ENCODE results near the gene LMO3. TPM values are rescaled to one million over a fixed set of nuclear protein-coding genes. Genes with fewer than 3 reads are reported as not detected.

The LMO3 gene
- polyA plus RNA-seq, 2 of the 4 experiments (the other 2 are of a cell fraction): 0.05 TPM; not detected in 1

DNA sequence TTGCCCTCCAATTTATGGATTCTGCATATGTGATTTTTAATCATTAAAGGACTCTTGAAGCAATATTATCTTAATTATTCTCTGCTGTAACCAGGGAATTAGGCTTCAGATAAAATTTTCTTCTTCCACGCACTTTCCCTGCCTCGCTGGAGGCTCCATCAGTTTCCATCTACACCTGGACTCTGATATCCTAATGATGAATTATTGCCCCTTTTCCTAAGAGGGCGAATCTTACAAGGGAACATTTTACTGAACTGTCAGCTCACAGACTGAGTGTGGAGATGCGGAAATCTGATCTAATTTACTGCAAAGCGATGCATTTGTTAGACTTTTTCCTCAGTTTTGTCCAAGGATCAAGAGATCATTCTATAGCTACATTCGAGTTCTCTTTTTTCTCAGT lies 43.0 kb downstream of the LMO3 start:
- H3K4me1 ChIP-seq: no peaks in the 10 kb centered on the region
- no peak overlapping the region for H3K27ac ChIP-seq
- no peak for FAIRE-seq
- DNase-seq (ENCODE audit: low read depth in 1 of 2, low spot score in 1 of 2): no peak
- no peaks in the 10 kb centered on the region for H3K9me3 ChIP-seq
- H3K4me3 ChIP-seq: no peak overlapping the region
- H3K4me2 ChIP-seq: no peak overlapping the region
- no peak for ATAC-seq
- 82% methylated on average over 6 of the region's 6 CpGs for WGBS (ENCODE audit: missing lambda C conversion rate)
- POLR2A ChIA-PET: no interaction called here
- no peak for TF ChIP-seq POLR2AphosphoS2 (conservative IDR thresholded peaks at IDR 0.05; ENCODE audit: low read length)
- no peak for TF ChIP-seq RAD21 (conservative IDR thresholded peaks at IDR 0.05 in 1 of 2, IDR thresholded peaks at IDR 0.05 in 1 of 2)
- TF ChIP-seq HDAC2 (IDR thresholded peaks at IDR 0.05): no peak
- no peak for TF ChIP-seq NFE2L2 (conservative IDR thresholded peaks at IDR 0.05; ENCODE audit: low read length)
- no peak for TF ChIP-seq SMC3 (IDR thresholded peaks at IDR 0.05)
- no peak for TF ChIP-seq ZFP36 (IDR thresholded peaks at IDR 0.05; ENCODE audit: borderline replicate concordance, partially characterized antibody)
- CTCF ChIA-PET: no interaction called here

DNA sequence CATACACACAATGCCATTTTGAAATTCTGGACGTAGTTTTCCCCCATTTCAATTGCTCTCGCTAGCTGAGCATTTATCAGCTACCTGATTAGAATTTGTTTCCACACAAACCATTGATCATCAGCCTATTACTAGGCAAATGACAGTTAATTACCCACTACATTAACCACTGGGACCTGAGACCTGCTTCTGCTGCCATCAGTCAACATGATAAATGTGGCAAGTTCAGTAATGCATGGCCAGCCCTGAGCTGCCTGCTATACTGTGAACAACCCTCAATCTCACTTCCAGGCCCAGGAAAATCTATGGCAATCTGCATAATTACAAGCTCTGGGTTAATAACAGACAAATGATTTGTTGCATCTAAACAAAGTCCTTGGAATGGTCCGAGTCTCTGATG lies 43.5 kb downstream of the LMO3 start:
- Histone ChIP-seq H3K4me3 (no peak overlapping the region), H3K9me3 (no peaks in the 10 kb centered on the region), H3K4me2 (no peak overlapping the region), H3K4me1 (no peaks in the 10 kb centered on the region), H3K27ac (no peak overlapping the region)
- ChIA-PET CTCF (no interaction called here), POLR2A (no interaction called here)
- FAIRE-seq (no peak), ATAC-seq (no peak), DNase-seq (ENCODE audit: low read depth in 1 of 2, low spot score in 1 of 2) (no peak)
- no peak for TF ChIP-seq BCL3 (IDR thresholded peaks at IDR 0.05)
- TF ChIP-seq ZFP36 (IDR thresholded peaks at IDR 0.05; ENCODE audit: borderline replicate concordance, partially characterized antibody): no peak
- no peak for TF ChIP-seq RCOR1 (IDR thresholded peaks at IDR 0.05; ENCODE audit: low read depth, low read length)
- no peak for TF ChIP-seq ZSCAN20 (CRISPR knock-in tag; IDR thresholded peaks at IDR 0.05)
- no peak for TF ChIP-seq MAFK (IDR thresholded peaks at IDR 0.05; ENCODE audit: partially characterized antibody)
- WGBS (ENCODE audit: missing lambda C conversion rate): 92% methylated on average over 3 of the region's 3 CpGs

DNA sequence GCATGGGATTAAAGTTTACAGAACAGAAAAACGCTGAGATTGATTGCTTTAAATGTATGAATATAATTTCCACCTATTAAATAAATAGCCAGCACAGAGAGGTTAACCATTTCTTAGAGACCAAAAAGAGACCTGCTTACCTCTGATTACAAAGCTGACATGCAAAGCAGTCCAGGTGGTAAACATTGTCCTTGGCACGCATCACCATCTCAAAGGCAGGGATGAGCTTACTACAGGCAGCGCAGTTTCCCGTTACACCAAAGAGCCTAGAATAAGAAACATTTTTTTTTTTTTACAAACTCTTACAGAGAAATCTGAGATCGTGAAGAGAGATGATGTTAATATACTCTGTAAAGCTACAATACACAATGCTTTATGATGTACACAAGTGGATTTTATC lies 45.7 kb downstream of the LMO3 start:
- FAIRE-seq (no peak), DNase-seq (ENCODE audit: low read depth in 1 of 2, low spot score in 1 of 2) (no peak), ATAC-seq (no peak)
- CTCF ChIA-PET: no interaction called here
- Histone ChIP-seq H3K4me2 (no peak overlapping the region), H3K4me1 (no peaks in the 10 kb centered on the region), H3K27ac (no peak overlapping the region), H3K4me3 (no peak overlapping the region), H3K9me3 (no peaks in the 10 kb centered on the region)
- 71% methylated on average over 5 of the region's 5 CpGs for WGBS (ENCODE audit: missing lambda C conversion rate)
- TF ChIP-seq HOXB5 (CRISPR knock-in tag; IDR thresholded peaks at IDR 0.05): no peak
- TF ChIP-seq BCL3 (IDR thresholded peaks at IDR 0.05): no peak
- no peak for TF ChIP-seq ZFP36 (IDR thresholded peaks at IDR 0.05; ENCODE audit: borderline replicate concordance, partially characterized antibody)
- no peak for TF ChIP-seq CEBPB (IDR thresholded peaks at IDR 0.05)
- POLR2A ChIA-PET: no interaction called here

DNA sequence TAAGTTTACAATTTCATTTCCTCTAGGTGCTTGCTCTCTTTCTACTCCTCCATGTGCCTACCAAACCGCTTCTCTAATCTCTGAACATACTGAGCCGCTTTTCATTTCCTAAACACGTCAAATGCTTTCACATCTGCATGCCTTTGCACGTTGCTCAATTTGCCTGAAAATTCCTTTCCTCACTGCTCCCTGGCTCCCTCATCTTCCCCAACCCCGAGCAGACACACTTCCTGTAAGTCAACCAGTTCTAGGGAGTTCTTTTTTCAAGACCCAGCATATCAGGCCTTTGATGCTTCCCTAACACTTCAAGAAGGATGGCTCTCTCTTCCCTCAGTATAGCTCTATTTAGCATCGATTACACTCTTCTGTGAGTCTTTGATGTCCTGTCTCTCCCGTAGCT lies 50.3 kb downstream of the LMO3 start:
- FAIRE-seq: no peak
- TF ChIP-seq MYC (IDR thresholded peaks at IDR 0.05; ENCODE audit: borderline replicate concordance, low read length) (no peak), HEYL (CRISPR knock-in tag; IDR thresholded peaks at IDR 0.05) (no peak), HOXA7 (CRISPR knock-in tag; IDR thresholded peaks at IDR 0.05) (no peak), EHF (CRISPR knock-in tag; IDR thresholded peaks at IDR 0.05) (no peak), ZC3H11A (IDR thresholded peaks at IDR 0.05) (no peak), ZSCAN20 (CRISPR knock-in tag; IDR thresholded peaks at IDR 0.05) (no peak), HOXB5 (CRISPR knock-in tag; IDR thresholded peaks at IDR 0.05) (no peak), NPAS2 (CRISPR knock-in tag; IDR thresholded peaks at IDR 0.05; ENCODE audit: borderline replicate concordance) (no peak), POLR2AphosphoS2 (conservative IDR thresholded peaks at IDR 0.05; ENCODE audit: low read length) (no peak), PBX3 (IDR thresholded peaks at IDR 0.05) (no peak), CHD4 (IDR thresholded peaks at IDR 0.05; ENCODE audit: borderline replicate concordance) (no peak), RCOR1 (IDR thresholded peaks at IDR 0.05; ENCODE audit: low read depth, low read length) (no peak), RAD21 (conservative IDR thresholded peaks at IDR 0.05 in 1 of 2, IDR thresholded peaks at IDR 0.05 in 1 of 2) (no peak), FOSL2 (IDR thresholded peaks at IDR 0.05) (no peak), FOSL2 (CRISPR knock-in tag; IDR thresholded peaks at IDR 0.05) (no peak), CHD2 (IDR thresholded peaks at IDR 0.05; ENCODE audit: low read length, partially characterized antibody) (no peak), TFCP2L1 (CRISPR knock-in tag; IDR thresholded peaks at IDR 0.05) (no peak), JUNB (IDR thresholded peaks at IDR 0.05) (no peak), JUN (IDR thresholded peaks at IDR 0.05) (no peak)
- TF ChIP-seq, protein P1, sequence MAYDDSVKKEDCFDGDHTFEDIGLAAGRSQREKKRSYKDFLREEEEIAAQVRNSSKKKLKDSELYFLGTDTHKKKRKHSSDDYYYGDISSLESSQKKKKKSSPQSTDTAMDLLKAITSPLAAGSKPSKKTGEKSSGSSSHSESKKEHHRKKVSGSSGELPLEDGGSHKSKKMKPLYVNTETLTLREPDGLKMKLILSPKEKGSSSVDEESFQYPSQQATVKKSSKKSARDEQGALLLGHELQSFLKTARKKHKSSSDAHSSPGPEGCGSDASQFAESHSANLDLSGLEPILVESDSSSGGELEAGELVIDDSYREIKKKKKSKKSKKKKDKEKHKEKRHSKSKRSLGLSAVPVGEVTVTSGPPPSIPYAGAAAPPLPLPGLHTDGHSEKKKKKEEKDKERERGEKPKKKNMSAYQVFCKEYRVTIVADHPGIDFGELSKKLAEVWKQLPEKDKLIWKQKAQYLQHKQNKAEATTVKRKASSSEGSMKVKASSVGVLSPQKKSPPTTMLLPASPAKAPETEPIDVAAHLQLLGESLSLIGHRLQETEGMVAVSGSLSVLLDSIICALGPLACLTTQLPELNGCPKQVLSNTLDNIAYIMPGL (CRISPR knock-in tag; IDR thresholded peaks at IDR 0.05; ENCODE audit: borderline replicate concordance): no peak

More for the DNA sequence above, 50.3 kb downstream of the LMO3 start:
- H3K9me3 ChIP-seq: no peaks in the 10 kb centered on the region
- no peaks in the 10 kb centered on the region for H3K4me1 ChIP-seq
- CTCF ChIA-PET: no interaction called here
- no peak overlapping the region for H3K4me3 ChIP-seq
- DNase-seq (ENCODE audit: low read depth in 1 of 2, low spot score in 1 of 2) (no peak), ATAC-seq (no peak)
- no peak overlapping the region for H3K27ac ChIP-seq
- POLR2A ChIA-PET: no interaction called here
- WGBS (ENCODE audit: missing lambda C conversion rate): 70% methylated on average over 7 of the region's 7 CpGs
- no peak overlapping the region for H3K4me2 ChIP-seq

Data from A549 (cell line).